Heart left ventricle (tissue), 16 donors: ENCODE data around the gene GAB3. TPM values are rescaled to one million over a fixed set of nuclear protein-coding genes. Genes with fewer than 3 reads are reported as not detected.

Experiments
- ATAC-seq, 4 donors: fragments of 200-7000 bp; cut with Tn5 transposase; one replicate each; pipeline ENCODE4 v1.9.1; 2020 to 2022; ENCODE audit warnings: moderate library complexity in 4 of 4, mild to moderate bottlenecking in 3 of 4, moderate number of reproducible peaks in 1 of 4
- DNase-seq, 5 donors: peaks; one replicate each; pipeline ENCODE4 v3.0.0-alpha.2; 2020
- H3K27ac ChIP-seq, 12 donors: fragments of 200-600 bp; sonication (generic) in 4 of 12; one replicate each; pipeline versions ENCODE4 v1.5.0 to v1.8.0; 2016 to 2022; ENCODE audit warnings: mild to moderate bottlenecking in 2 of 12
- H3K27me3 ChIP-seq, 9 donors: fragments of 200-600 bp; sonication (generic) in 2 of 9; one replicate each; pipeline versions ENCODE4 v1.5.1 to v1.8.0; 2016 to 2022; ENCODE audit warnings: mild to moderate bottlenecking in 3 of 9
- H3K36me3 ChIP-seq, 9 donors: fragments of 200-600 bp; sonication (generic) in 2 of 9; one replicate each; pipeline versions ENCODE4 v1.5.0 to v1.8.0; 2018 to 2022; ENCODE audit warnings: mild to moderate bottlenecking in 2 of 9
- H3K4me1 ChIP-seq, 12 donors: fragments of 200-600 bp; sonication (generic) in 4 of 12; one replicate each; pipeline versions ENCODE4 v1.5.0 to v1.8.0; 2016 to 2022; ENCODE audit warnings: mild to moderate bottlenecking in 3 of 12
- H3K4me3 ChIP-seq, 12 donors: fragments of 200-600 bp; sonication (generic) in 4 of 12; one replicate each; pipeline versions ENCODE4 v1.5.0 to v1.8.0; 2017 to 2022; ENCODE audit warnings: mild to moderate bottlenecking in 9 of 12, moderate library complexity in 4 of 12
- H3K9me3 ChIP-seq, 12 donors: fragments of 200-600 bp; sonication (generic) in 4 of 12; one replicate each; pipeline versions ENCODE4 v1.5.0 to v1.8.0; 2016 to 2022; ENCODE audit warnings: mild to moderate bottlenecking in 1 of 12
- CTCF ChIP-seq, 12 donors: fragments of 200-600 bp; sonication (generic) in 4 of 12; IDR thresholded peaks; one replicate each; pipeline versions ENCODE4 v1.5.0 to v1.8.0; 2018 to 2022; ENCODE audit warnings: antibody characterized with exemption in 12 of 12, mild to moderate bottlenecking in 5 of 12
- POLR2A ChIP-seq, 2 donors: fragments of 450-650 bp; IDR thresholded peaks; one replicate each; pipeline ENCODE4 v1.6.1; 2017; ENCODE audit warnings: antibody characterized with exemption in 2 of 2, mild to moderate bottlenecking in 2 of 2, moderate library complexity in 2 of 2
- WGBS, 4 donors: extraction: QIAGEN DNeasy Blood & Tissue Kit in 2 of 4; methylation state at CpG; one replicate each; pipeline versions ENCODE4 v1.1.5 to v1.1.7; 2013 to 2018; 5-methylcytosine and 5-hydroxymethylcytosine counted together
- intact Hi-C, 10 donors: fragments of 100-400 bp; cut with DNase I; formaldehyde crosslinking; loops; one replicate each; pipeline versions ENCODE4 v1.11.1 to v1.14.2; 2022
- long read RNA-seq, 3 donors: library from polyadenylated mRNA; unstranded; transcript quantifications; one replicate each; pipeline ENCODE4 v2.0.0, GENCODE V29; 2020 to 2021
- polyA plus RNA-seq, 2 donors: library from polyadenylated mRNA; stranded (reverse); fragments of 200-250 nt; gene quantifications; one replicate each; pipeline ENCODE4 v1.2.3, GENCODE V29; 2013
- total RNA-seq, 9 donors: library from RNA; depleted of rRNA in 2 of 9; stranded (reverse); fragments of >200 nt in 2 of 9; fragmentation: NEBNext Ultra II Directional in 3 of 9; extraction: Animal tissue kit (Norgen Biotek cat#: 25700) in 3 of 9; gene quantifications; one replicate each; pipeline versions ENCODE4 v1.1.0 to v1.2.4, GENCODE V29; 2016 to 2023
- donor health status: ischemic (EF 13 %, LVEDD 7.1; RV severe dilation, severe dysfunction).
- donor health status: healthy with polysubstance abuse.
- donor health status: DM: no; HTN: yes; CAD: no.
- donor health status: DM: no; HTN: no; CAD: no.
- donor health status: ischemic (EF 25% LVEDD 6.9; RV normal size, moderate dysfunction).
- donor health status: ischemic (EF 25% LVEDD 5.7; RV mildly dilated, moderate dysfunction).
- donor health status: healthy.
- donor health status: DM: yes; HTN: yes; CAD: no.
- donor health status: ischemic (EF 35%, LVEDD 5.7; RV mildly dilated, moderate dysfunction).
- donor health status: nonischemic (EF 11% LVEDD 7.7; RV severe dilation, severe dysfunction).
- donor health status: DM: yes; HTN: yes; CAD: no.
- donor health status: PGD.
- donor health status: ischemic (EF 29% LVEDD 5.4; RV normal size, mild dysfunction).
- donor health status: nonischemic (EF 23%, LVEDD 6.1; RV moderate dilation, normal function).

Gene GAB3
- total RNA-seq (10 to 100 TPM; 11.5 to 29.0 (median 18.6) TPM), polyA plus RNA-seq (10 to 100 TPM in 1 of 2 donors, 1 to 10 TPM in 1; 7.2 to 12.3 TPM)
- long read RNA-seq, donor 1, full-length matches to known transcripts: 5 of 22 reads
- long read RNA-seq, donor 1, partial matches to known transcripts: 5 of 22 reads
- long read RNA-seq, donor 1, other reads (novel, unspliced or antisense): 12 of 22 reads
- long read RNA-seq, donor 2, full-length matches to known transcripts: 21 of 78 reads
- long read RNA-seq, donor 2, partial matches to known transcripts: 26 of 78 reads
- long read RNA-seq, donor 2, other reads (novel, unspliced or antisense): 31 of 78 reads
- long read RNA-seq, donor 3, full-length matches to known transcripts: 8 of 20 reads
- long read RNA-seq, donor 3, partial matches to known transcripts: 1 of 20 reads
- long read RNA-seq, donor 3, other reads (novel, unspliced or antisense): 11 of 20 reads

GRCh38 chrX:154750301-154751202 lies at the start of gene GAB3:
GAB3 (minus strand) TSS chrX:154751077; CDS start chrX:154751025, 52 bp downstream.
- H3K9me3 ChIP-seq: peaks cover 0 to 4% (median 0%) of the 10 kb centered on the region in 12 donors
- DNase-seq: peak in 4 of 5 donors; percentile 43 to 72 (median 55)
- peak within 1 kb of the TSS; percentile 47 to 81 (median 67) for H3K4me3 ChIP-seq
- 0 to 36% (median 13%) methylated on average over 29 to 98 of the region's 98 CpGs for WGBS, 4 donors
- TF ChIP-seq POLR2A (IDR thresholded peaks at IDR 0.05) (peak in 1 of 2 donors; percentile 26), CTCF (IDR thresholded peaks at IDR 0.05) (no peak)
- H3K36me3 ChIP-seq: no peaks in the 10 kb centered on the region
- ATAC-seq: peak; percentile 40 to 74 (median 70)
- H3K27ac ChIP-seq: peak within 1 kb of the TSS; percentile 83 to 95 (median 92)
- intact Hi-C loops: loop anchor here in 3 of 10 donors (2.0 to 5.0 kb wide), 4 partner anchors 20 to 92 kb away; no protein-coding TSS in a partner anchor
- peaks cover 0 to 5% (median 0%) of the 10 kb centered on the region in 9 donors for H3K27me3 ChIP-seq
- H3K4me1 ChIP-seq: peaks cover 0 to 29% (median 10%) of the 10 kb centered on the region in 12 donors

- no peak overlapping the region for H3K4me3 ChIP-seq
- H3K36me3 ChIP-seq: no peaks in the 10 kb centered on the region
- no peak for TF ChIP-seq POLR2A (IDR thresholded peaks at IDR 0.05)
- TF ChIP-seq CTCF (IDR thresholded peaks at IDR 0.05): no peak
- peaks cover 0 to 5% (median 0%) of the 10 kb centered on the region in 9 donors for H3K27me3 ChIP-seq
- peaks cover 0 to 21% (median 8%) of the 10 kb centered on the region in 12 donors for H3K4me1 ChIP-seq
- WGBS, 4 donors: 45 to 51% (median 48%) methylated on average over 9 of the region's 9 CpGs
- no peaks in the 10 kb centered on the region for H3K9me3 ChIP-seq
- peak in 3 of 4 donors; percentile 35 to 39 (median 35) for ATAC-seq
- intact Hi-C loops: no loop called here
- DNase-seq: no peak
- H3K27ac ChIP-seq: peak overlapping the region in 6 of 12 donors; percentile 0 to 88 (median 42)
Measured at GRCh38 chrX:154799556-154800348, 48.9 kb upstream of the GAB3 start.

- intact Hi-C loops: no loop called here
- Histone ChIP-seq H3K9me3 (no peaks in the 10 kb centered on the region), H3K27me3 (no peaks in the 10 kb centered on the region), H3K36me3 (no peaks in the 10 kb centered on the region), H3K4me3 (no peak overlapping the region), H3K27ac (no peak overlapping the region), H3K4me1 (peaks cover 0 to 21% (median 8%) of the 10 kb centered on the region in 12 donors)
- TF ChIP-seq CTCF (IDR thresholded peaks at IDR 0.05): no peak
- TF ChIP-seq POLR2A (IDR thresholded peaks at IDR 0.05): no peak
- DNase-seq: no peak
- ATAC-seq: no peak
- WGBS, 4 donors: 62 to 80% (median 70%) methylated on average over 6 of the region's 6 CpGs
Measured at GRCh38 chrX:154797006-154797405, 46.1 kb upstream of the GAB3 start.
